ENCODE data around the gene CELF1. TPM values are rescaled to one million over a fixed set of nuclear protein-coding genes. Genes with fewer than 3 reads are reported as not detected.

The CELF1 gene
- total and polyA plus RNA-seq, 2 donors = 35.2 to 125 TPM

GRCh38 chr11:47587723-47588326 lies 34.9 kb upstream of the CELF1 start:
- no peak overlapping the region for H3K27ac ChIP-seq (ENCODE audit: low read depth)
- DNase-seq (ENCODE audit: extremely low spot score) = no peak

GRCh38 chr11:47587039-47587716 lies 34.2 kb upstream of the CELF1 start:
- H3K4me3 ChIP-seq (ENCODE audit: low read depth, low read length) = no peak overlapping the region
- H3K36me3 ChIP-seq (ENCODE audit: insufficient read depth) = no peaks in the 10 kb centered on the region
- WGBS = 72% methylated on average over 6 of the region's 6 CpGs
- no peak for DNase-seq (ENCODE audit: extremely low spot score)
- H3K4me1 ChIP-seq (ENCODE audit: insufficient read depth) = no peaks in the 10 kb centered on the region
- no peak overlapping the region for H3K27ac ChIP-seq (ENCODE audit: low read depth)

More at GRCh38 chr11:47587723-47588326, 34.9 kb upstream of the CELF1 start:
- WGBS = 72% methylated on average over 14 of the region's 14 CpGs
- Histone ChIP-seq H3K36me3 (ENCODE audit: insufficient read depth) (no peaks in the 10 kb centered on the region), H3K4me1 (ENCODE audit: insufficient read depth) (no peaks in the 10 kb centered on the region), H3K4me3 (ENCODE audit: low read depth, low read length) (no peak overlapping the region)

- no peak within 1 kb of the TSS for H3K4me3 ChIP-seq (ENCODE audit: low read depth, low read length)
- H3K36me3 ChIP-seq (ENCODE audit: insufficient read depth) = no peaks in the 10 kb centered on the region
- 71% methylated on average over 12 of the region's 12 CpGs for WGBS
- no peak for DNase-seq (ENCODE audit: extremely low spot score)
- H3K27ac ChIP-seq (ENCODE audit: low read depth) = no peak within 1 kb of the TSS
- H3K4me1 ChIP-seq (ENCODE audit: insufficient read depth) = no peaks in the 10 kb centered on the region
Observed at GRCh38 chr11:47586098-47586855, 33.3 kb upstream of the CELF1 start, which contains the start of gene FAM180B. TSS of gene FAM180B (plus strand) at chr11:47586678. CDS start at chr11:47586769, 91 bp downstream.

GRCh38 chr11:47583844-47584243 lies 30.9 kb upstream of the CELF1 start:
- WGBS = 83% methylated on average over 5 of the region's 5 CpGs
- Histone ChIP-seq H3K27ac (ENCODE audit: low read depth) (no peak overlapping the region), H3K36me3 (ENCODE audit: insufficient read depth) (no peaks in the 10 kb centered on the region), H3K4me3 (ENCODE audit: low read depth, low read length) (no peak overlapping the region), H3K4me1 (ENCODE audit: insufficient read depth) (no peaks in the 10 kb centered on the region)
- DNase-seq (ENCODE audit: extremely low spot score) = no peak

- Histone ChIP-seq H3K36me3 (ENCODE audit: insufficient read depth) (no peaks in the 10 kb centered on the region), H3K4me1 (ENCODE audit: insufficient read depth) (no peaks in the 10 kb centered on the region), H3K4me3 (ENCODE audit: low read depth, low read length) (peak within 1 kb of the TSS; percentile 88), H3K27ac (ENCODE audit: low read depth) (peak within 1 kb of the TSS; percentile 81)
- peak; percentile 85 for DNase-seq (ENCODE audit: extremely low spot score)
- whole genome bisulfite sequencing = under 1% methylated on average over 72 of the region's 72 CpGs
Observed at GRCh38 chr11:47578524-47579494, 25.9 kb upstream of the CELF1 start, which contains the start of the genes KBTBD4 and NDUFS3. TSS of gene KBTBD4 (minus strand) at chr11:47578970. CDS start at chr11:47578951, 19 bp downstream. TSS of gene NDUFS3 (plus strand) at chr11:47579074. CDS start at chr11:47579092, 18 bp downstream.

GRCh38 chr11:47577460-47578041 lies 24.6 kb upstream of the CELF1 start:
- H3K36me3 ChIP-seq (ENCODE audit: insufficient read depth) = peaks cover 1% of the 10 kb centered on the region
- DNase-seq (ENCODE audit: extremely low spot score) = no peak
- no peak overlapping the region for H3K4me3 ChIP-seq (ENCODE audit: low read depth, low read length)
- no peak overlapping the region for H3K27ac ChIP-seq (ENCODE audit: low read depth)
- 41% methylated on average over 13 of the region's 13 CpGs for WGBS
- no peaks in the 10 kb centered on the region for H3K4me1 ChIP-seq (ENCODE audit: insufficient read depth)

- Histone ChIP-seq H3K4me1 (ENCODE audit: insufficient read depth) (no peaks in the 10 kb centered on the region), H3K36me3 (ENCODE audit: insufficient read depth) (peaks cover 5% of the 10 kb centered on the region), H3K4me3 (ENCODE audit: low read depth, low read length) (no peak overlapping the region), H3K27ac (ENCODE audit: low read depth) (no peak overlapping the region)
- 88% methylated on average over 11 of the region's 11 CpGs for WGBS
- no peak for DNase-seq (ENCODE audit: extremely low spot score)
Observed at GRCh38 chr11:47573321-47573720, 20.4 kb upstream of the CELF1 start.

GRCh38 chr11:47572715-47573255 lies 19.9 kb upstream of the CELF1 start:
- WGBS = 47% methylated on average over 8 of the region's 8 CpGs
- Histone ChIP-seq H3K4me3 (ENCODE audit: low read depth, low read length) (no peak overlapping the region), H3K36me3 (ENCODE audit: insufficient read depth) (peaks cover 5% of the 10 kb centered on the region), H3K4me1 (ENCODE audit: insufficient read depth) (no peaks in the 10 kb centered on the region), H3K27ac (ENCODE audit: low read depth) (no peak overlapping the region)
- DNase-seq (ENCODE audit: extremely low spot score) = no peak

GRCh38 chr11:47571895-47572294 lies 19.0 kb upstream of the CELF1 start:
- no peak overlapping the region for H3K27ac ChIP-seq (ENCODE audit: low read depth)
- WGBS = 75% methylated on average over 1 of the region's 1 CpG
- peaks cover 5% of the 10 kb centered on the region for H3K36me3 ChIP-seq (ENCODE audit: insufficient read depth)
- no peaks in the 10 kb centered on the region for H3K4me1 ChIP-seq (ENCODE audit: insufficient read depth)
- DNase-seq (ENCODE audit: extremely low spot score) = no peak
- H3K4me3 ChIP-seq (ENCODE audit: low read depth, low read length) = no peak overlapping the region

GRCh38 chr11:47571357-47571729 lies 18.4 kb upstream of the CELF1 start:
- Histone ChIP-seq H3K27ac (ENCODE audit: low read depth) (no peak overlapping the region), H3K36me3 (ENCODE audit: insufficient read depth) (peaks cover 5% of the 10 kb centered on the region), H3K4me1 (ENCODE audit: insufficient read depth) (no peaks in the 10 kb centered on the region), H3K4me3 (ENCODE audit: low read depth, low read length) (no peak overlapping the region)
- no peak for DNase-seq (ENCODE audit: extremely low spot score)
- 80% methylated on average over 4 of the region's 4 CpGs for WGBS

GRCh38 chr11:47570651-47571356 lies 17.9 kb upstream of the CELF1 start:
- Histone ChIP-seq H3K27ac (ENCODE audit: low read depth) (no peak overlapping the region), H3K4me1 (ENCODE audit: insufficient read depth) (no peaks in the 10 kb centered on the region), H3K36me3 (ENCODE audit: insufficient read depth) (peaks cover 5% of the 10 kb centered on the region), H3K4me3 (ENCODE audit: low read depth, low read length) (no peak overlapping the region)
- DNase-seq (ENCODE audit: extremely low spot score) = no peak
- WGBS = 84% methylated on average over 3 of the region's 3 CpGs

- 98% methylated on average over 7 of the region's 7 CpGs for WGBS
- DNase-seq (ENCODE audit: extremely low spot score) = no peak
- Histone ChIP-seq H3K4me3 (ENCODE audit: low read depth, low read length) (no peak overlapping the region), H3K36me3 (ENCODE audit: insufficient read depth) (peaks cover 5% of the 10 kb centered on the region), H3K27ac (ENCODE audit: low read depth) (no peak overlapping the region), H3K4me1 (ENCODE audit: insufficient read depth) (peaks cover 4% of the 10 kb centered on the region)
Observed at GRCh38 chr11:47569646-47570045, 16.7 kb upstream of the CELF1 start.

Data from urinary bladder (tissue), 4 donors.